Immature natural killer cell (primary cell): ENCODE data around the gene PAQR5. TPM values are rescaled to one million over a fixed set of nuclear protein-coding genes. Genes with fewer than 3 reads are reported as not detected.

Source experiments
- DNase-seq, 3 donors: peaks; one replicate each; pipeline ENCODE4 v3.0.0; 2022; ENCODE audit warnings: mixed read lengths in 1 of 3
- H3K27ac Mint-ChIP-seq, 6 donors: one replicate each; pipeline ENCODE4 v1.8.0; 2020; ENCODE audit warnings: mixed read lengths in 6 of 6, mild to moderate bottlenecking in 5 of 6, inconsistent platforms in 4 of 6, moderate library complexity in 3 of 6
- H3K27me3 Mint-ChIP-seq, 3 donors: one replicate each; pipeline ENCODE4 v1.8.0; 2020 to 2021; ENCODE audit warnings: low read depth in 3 of 3, mild to moderate bottlenecking in 3 of 3, mixed read lengths in 3 of 3, moderate library complexity in 3 of 3, inconsistent platforms in 1 of 3
- H3K36me3 Mint-ChIP-seq, 3 donors: one replicate each; pipeline ENCODE4 v1.8.0; 2020; ENCODE audit warnings: mixed read lengths in 3 of 3, inconsistent platforms in 2 of 3, mild to moderate bottlenecking in 2 of 3
- H3K4me1 Mint-ChIP-seq, 2 donors: one replicate each; pipeline ENCODE4 v1.8.0; 2020; ENCODE audit warnings: inconsistent platforms in 2 of 2, mild to moderate bottlenecking in 2 of 2, mixed read lengths in 2 of 2, moderate library complexity in 1 of 2
- H3K4me3 Mint-ChIP-seq, 5 donors: one replicate each; pipeline ENCODE4 v1.8.0; 2020; ENCODE audit warnings: mild to moderate bottlenecking in 5 of 5, mixed read lengths in 5 of 5, inconsistent platforms in 3 of 5, moderate library complexity in 3 of 5
- H3K9me3 Mint-ChIP-seq, 6 donors: one replicate each; pipeline ENCODE4 v1.8.0; 2020; ENCODE audit warnings: mild to moderate bottlenecking in 6 of 6, mixed read lengths in 6 of 6, inconsistent platforms in 4 of 6, moderate library complexity in 3 of 6
- polyA plus RNA-seq, 3 donors: library from polyadenylated mRNA; unstranded; fragments of 300-500 nt; fragmentation: Illumina TruSeq; gene quantifications; one replicate each; pipeline ENCODE4 v1.2.3, GENCODE V29; 2021

The PAQR5 gene
- polyA plus RNA-seq, 3 donors from 2014 or later = not detected

- DNase-seq = no peak
- Mint-ChIP-seq H3K4me1 (no peaks in the 10 kb centered on the region), H3K9me3 (no peaks in the 10 kb centered on the region), H3K4me3 (no peak overlapping the region), H3K27ac (no peak overlapping the region), H3K36me3 (no peaks in the 10 kb centered on the region), H3K27me3 (peaks cover 2 to 16% (median 4%) of the 10 kb centered on the region in 3 donors)
Observed at GRCh38 chr15:69315402-69316110, 16.8 kb downstream of the PAQR5 start.

- no peak for DNase-seq
- Mint-ChIP-seq H3K4me1 (no peaks in the 10 kb centered on the region), H3K27ac (no peak overlapping the region), H3K9me3 (no peaks in the 10 kb centered on the region), H3K36me3 (no peaks in the 10 kb centered on the region), H3K4me3 (no peak overlapping the region), H3K27me3 (peaks cover 0 to 16% (median 4%) of the 10 kb centered on the region in 3 donors)
Observed at GRCh38 chr15:69316291-69316690, 17.6 kb downstream of the PAQR5 start.

GRCh38 chr15:69317392-69317841 lies 18.7 kb downstream of the PAQR5 start:
- no peaks in the 10 kb centered on the region for H3K9me3 Mint-ChIP-seq

GRCh38 chr15:69318033-69318432 lies 19.3 kb downstream of the PAQR5 start:
- H3K4me3 Mint-ChIP-seq = no peak overlapping the region
- peaks cover 0 to 13% (median 3%) of the 10 kb centered on the region in 3 donors for H3K27me3 Mint-ChIP-seq
- no peak for DNase-seq
- no peaks in the 10 kb centered on the region for H3K4me1 Mint-ChIP-seq
- H3K9me3 Mint-ChIP-seq = no peaks in the 10 kb centered on the region
- H3K36me3 Mint-ChIP-seq = no peaks in the 10 kb centered on the region
- no peak overlapping the region for H3K27ac Mint-ChIP-seq

More at GRCh38 chr15:69317392-69317841, 18.7 kb downstream of the PAQR5 start:
- no peaks in the 10 kb centered on the region for H3K36me3 Mint-ChIP-seq
- peaks cover 0 to 16% (median 3%) of the 10 kb centered on the region in 3 donors for H3K27me3 Mint-ChIP-seq
- H3K4me1 Mint-ChIP-seq = no peaks in the 10 kb centered on the region
- H3K27ac Mint-ChIP-seq = no peak overlapping the region
- no peak for DNase-seq
- H3K4me3 Mint-ChIP-seq = no peak overlapping the region

GRCh38 chr15:69319384-69320375 lies 21.0 kb downstream of the PAQR5 start:
- Mint-ChIP-seq H3K27me3 (peaks cover 0 to 10% (median 3%) of the 10 kb centered on the region in 3 donors), H3K27ac (no peak overlapping the region), H3K36me3 (no peaks in the 10 kb centered on the region), H3K9me3 (no peaks in the 10 kb centered on the region), H3K4me3 (no peak overlapping the region), H3K4me1 (no peaks in the 10 kb centered on the region)
- DNase-seq = no peak

- Mint-ChIP-seq H3K9me3 (no peaks in the 10 kb centered on the region), H3K4me1 (no peaks in the 10 kb centered on the region), H3K27ac (no peak overlapping the region), H3K36me3 (no peaks in the 10 kb centered on the region), H3K27me3 (peaks cover 1 to 10% (median 2%) of the 10 kb centered on the region in 3 donors), H3K4me3 (no peak overlapping the region)
- no peak for DNase-seq
Observed at GRCh38 chr15:69320977-69321554, 22.4 kb downstream of the PAQR5 start.

GRCh38 chr15:69323893-69324430 lies 25.2 kb downstream of the PAQR5 start:
- H3K9me3 Mint-ChIP-seq = no peaks in the 10 kb centered on the region
- H3K36me3 Mint-ChIP-seq = no peaks in the 10 kb centered on the region
- no peak for DNase-seq
- H3K27ac Mint-ChIP-seq = no peak overlapping the region
- H3K4me3 Mint-ChIP-seq = no peak overlapping the region
- H3K27me3 Mint-ChIP-seq = peaks cover 1 to 5% (median 2%) of the 10 kb centered on the region in 3 donors
- H3K4me1 Mint-ChIP-seq = no peaks in the 10 kb centered on the region

GRCh38 chr15:69324565-69324964 lies 25.9 kb downstream of the PAQR5 start:
- DNase-seq = no peak
- H3K4me3 Mint-ChIP-seq = no peak overlapping the region

GRCh38 chr15:69325456-69325971 lies 26.8 kb downstream of the PAQR5 start:
- Mint-ChIP-seq H3K9me3 (no peaks in the 10 kb centered on the region), H3K4me1 (no peaks in the 10 kb centered on the region), H3K36me3 (no peaks in the 10 kb centered on the region), H3K4me3 (no peak overlapping the region), H3K27ac (no peak overlapping the region), H3K27me3 (peaks cover 0 to 2% (median 1%) of the 10 kb centered on the region in 3 donors)
- DNase-seq = no peak

More at GRCh38 chr15:69324565-69324964, 25.9 kb downstream of the PAQR5 start:
- Mint-ChIP-seq H3K27ac (no peak overlapping the region), H3K36me3 (no peaks in the 10 kb centered on the region), H3K9me3 (no peaks in the 10 kb centered on the region), H3K4me1 (no peaks in the 10 kb centered on the region), H3K27me3 (peaks cover 1 to 2% (median 2%) of the 10 kb centered on the region in 3 donors)

GRCh38 chr15:69328080-69328479 lies 29.4 kb downstream of the PAQR5 start:
- H3K4me3 Mint-ChIP-seq = no peak overlapping the region
- H3K4me1 Mint-ChIP-seq = no peaks in the 10 kb centered on the region
- no peak for DNase-seq
- no peaks in the 10 kb centered on the region for H3K36me3 Mint-ChIP-seq
- no peak overlapping the region for H3K27ac Mint-ChIP-seq
- no peaks in the 10 kb centered on the region for H3K9me3 Mint-ChIP-seq
- peaks cover 0 to 2% (median 0%) of the 10 kb centered on the region in 3 donors for H3K27me3 Mint-ChIP-seq

GRCh38 chr15:69328739-69329138 lies 30.0 kb downstream of the PAQR5 start:
- Mint-ChIP-seq H3K27me3 (peaks cover 0 to 4% (median 0%) of the 10 kb centered on the region in 3 donors), H3K36me3 (no peaks in the 10 kb centered on the region), H3K4me1 (no peaks in the 10 kb centered on the region), H3K4me3 (no peak overlapping the region), H3K9me3 (no peaks in the 10 kb centered on the region), H3K27ac (no peak overlapping the region)
- no peak for DNase-seq

GRCh38 chr15:69337138-69337537 lies 38.4 kb downstream of the PAQR5 start:
- no peak for DNase-seq
- Mint-ChIP-seq H3K4me3 (no peak overlapping the region), H3K27me3 (peaks cover 0 to 7% (median 2%) of the 10 kb centered on the region in 3 donors), H3K36me3 (no peaks in the 10 kb centered on the region), H3K27ac (no peak overlapping the region), H3K9me3 (no peaks in the 10 kb centered on the region), H3K4me1 (no peaks in the 10 kb centered on the region)

GRCh38 chr15:69338535-69339213 lies 40.0 kb downstream of the PAQR5 start:
- no peak overlapping the region for H3K4me3 Mint-ChIP-seq
- peaks cover 0 to 7% (median 0%) of the 10 kb centered on the region in 3 donors for H3K27me3 Mint-ChIP-seq
- H3K36me3 Mint-ChIP-seq = no peaks in the 10 kb centered on the region
- no peak for DNase-seq
- H3K27ac Mint-ChIP-seq = no peak overlapping the region
- no peaks in the 10 kb centered on the region for H3K4me1 Mint-ChIP-seq
- H3K9me3 Mint-ChIP-seq = no peaks in the 10 kb centered on the region
